ENCODE data around the gene SORBS2. TPM values are rescaled to one million over a fixed set of nuclear protein-coding genes. Genes with fewer than 3 reads are reported as not detected.

The SORBS2 gene
- total and polyA plus RNA-seq, 2 donors (not counting 1 experiment from before 2014, with no cell fraction given), result 0.25 to 0.89 TPM

GRCh38 chr4:185853841-185854240 lies 41.8 kb upstream of the SORBS2 start:
- ATAC-seq (ENCODE audit: low read depth) (no peak), DNase-seq (no peak)
- whole genome bisulfite sequencing (ENCODE audit: insufficient coverage), result 100% methylated on average over 1 of the region's 3 CpGs
- peaks cover 0 to 6% (median 6%) of the 10 kb centered on the region in 3 donors for H3K9me3 ChIP-seq (ENCODE audit: control extremely low read depth in 1 of 3, control insufficient read depth in 2 of 3, insufficient read depth in 1 of 3, low read length in 2 of 3)
- POLR2A ChIA-PET, result no interaction called here
- no peaks in the 10 kb centered on the region for H3K4me1 ChIP-seq (ENCODE audit: control insufficient read depth in 2 of 2, insufficient read depth in 2 of 2, low read length in 2 of 2)
- H3K27me3 ChIP-seq (replicated peaks in 1 of 4; ENCODE audit: control extremely low read depth in 1 of 4, control insufficient read depth in 3 of 4, insufficient read depth in 4 of 4, low read length in 3 of 4), result peaks cover 0 to 3% (median 0%) of the 10 kb centered on the region in 4 experiments
- no peak overlapping the region for H3K9ac ChIP-seq (ENCODE audit: low read length)
- CTCF ChIA-PET, result no interaction called here
- Mint-ChIP-seq H3K27me3 (peaks cover 14% of the 10 kb centered on the region), H3K4me3 (no peak overlapping the region), H3K9me3 (ENCODE audit: insufficient read depth) (peaks cover 3% of the 10 kb centered on the region), H3K4me1 (no peaks in the 10 kb centered on the region), H3K27ac (no peak overlapping the region)
- no peak overlapping the region for H3K27ac ChIP-seq (ENCODE audit: low read length in 2 of 2)
- H3K79me2 ChIP-seq (ENCODE audit: control insufficient read depth, insufficient read depth, low read length), result no peaks in the 10 kb centered on the region
- no peaks in the 10 kb centered on the region for H3K36me3 ChIP-seq (replicated peaks in 1 of 2; ENCODE audit: control extremely low read depth in 1 of 2, control insufficient read depth in 1 of 2, extremely low read depth in 1 of 2, insufficient read depth in 2 of 2, low read length in 1 of 2)
- no peak overlapping the region for H3K4me3 ChIP-seq (ENCODE audit: control extremely low read depth in 1 of 5, extremely low read depth in 1 of 5, insufficient read depth in 1 of 5, low read depth in 2 of 5, low read length in 4 of 5)
- no peaks in the 10 kb centered on the region for H4K20me1 ChIP-seq (ENCODE audit: control insufficient read depth, insufficient read depth, low read length, poor library complexity, severe bottlenecking)
- H3K4me2 ChIP-seq (replicated peaks; ENCODE audit: low read depth, low read length, poor library complexity, severe bottlenecking), result no peak overlapping the region
- TF ChIP-seq CTCF (IDR thresholded peaks at IDR 0.05) (no peak), EZH2 (IDR thresholded peaks at IDR 0.05; ENCODE audit: borderline replicate concordance, insufficient read depth, low read depth, low read length, poor library complexity, severe bottlenecking) (no peak)
- H2AFZ ChIP-seq (ENCODE audit: insufficient read depth, low read depth, low read length, poor library complexity, severe bottlenecking), result no peak overlapping the region
- intact Hi-C loops (cut with micrococcal nuclease), result no loop called here

- DNase-seq (no peak), ATAC-seq (ENCODE audit: low read depth) (no peak)
- intact Hi-C loops (cut with micrococcal nuclease), result no loop called here
- CTCF ChIA-PET, result interaction anchor here (0.6 kb wide), 1 partner anchor 284 kb away, joined by 3 read pairs; no protein-coding TSS in a partner anchor
- H3K27ac ChIP-seq (ENCODE audit: low read length in 2 of 2), result no peak overlapping the region
- Mint-ChIP-seq H3K27me3 (peaks cover 14% of the 10 kb centered on the region), H3K9me3 (ENCODE audit: insufficient read depth) (peaks cover 2% of the 10 kb centered on the region), H3K27ac (no peak overlapping the region), H3K4me1 (no peaks in the 10 kb centered on the region), H3K4me3 (no peak overlapping the region)
- no peak for TF ChIP-seq EZH2 (IDR thresholded peaks at IDR 0.05; ENCODE audit: borderline replicate concordance, insufficient read depth, low read depth, low read length, poor library complexity, severe bottlenecking)
- no peak for TF ChIP-seq CTCF (IDR thresholded peaks at IDR 0.05)
- H3K4me1 ChIP-seq (ENCODE audit: control insufficient read depth in 2 of 2, insufficient read depth in 2 of 2, low read length in 2 of 2), result no peaks in the 10 kb centered on the region
- no peak overlapping the region for H3K4me3 ChIP-seq (ENCODE audit: control extremely low read depth in 1 of 5, extremely low read depth in 1 of 5, insufficient read depth in 1 of 5, low read depth in 2 of 5, low read length in 4 of 5)
- H3K36me3 ChIP-seq (replicated peaks in 1 of 2; ENCODE audit: control extremely low read depth in 1 of 2, control insufficient read depth in 1 of 2, extremely low read depth in 1 of 2, insufficient read depth in 2 of 2, low read length in 1 of 2), result no peaks in the 10 kb centered on the region
- POLR2A ChIA-PET, result no interaction called here
- H3K79me2 ChIP-seq (ENCODE audit: control insufficient read depth, insufficient read depth, low read length), result no peaks in the 10 kb centered on the region
- H3K4me2 ChIP-seq (replicated peaks; ENCODE audit: low read depth, low read length, poor library complexity, severe bottlenecking), result no peak overlapping the region
- H3K9ac ChIP-seq (ENCODE audit: low read length), result no peak overlapping the region
- H2AFZ ChIP-seq (ENCODE audit: insufficient read depth, low read depth, low read length, poor library complexity, severe bottlenecking), result no peak overlapping the region
- H3K9me3 ChIP-seq (ENCODE audit: control extremely low read depth in 1 of 3, control insufficient read depth in 2 of 3, insufficient read depth in 1 of 3, low read length in 2 of 3), result peaks cover 0 to 4% (median 3%) of the 10 kb centered on the region in 3 donors
- H3K27me3 ChIP-seq (replicated peaks in 1 of 4; ENCODE audit: control extremely low read depth in 1 of 4, control insufficient read depth in 3 of 4, insufficient read depth in 4 of 4, low read length in 3 of 4), result peaks cover 0 to 3% (median 0%) of the 10 kb centered on the region in 4 experiments
- no peaks in the 10 kb centered on the region for H4K20me1 ChIP-seq (ENCODE audit: control insufficient read depth, insufficient read depth, low read length, poor library complexity, severe bottlenecking)
- WGBS (ENCODE audit: insufficient coverage), result no CpG with 5 or more reads among the region's 1 CpG
These were observed 41.0 kb upstream of the SORBS2 start for GRCh38 chr4:185852961-185853360.
